Fibroblast of gingiva (primary cell): ENCODE results near the gene PRH1.

Source experiments
- DNase-seq: peaks from one replicate; pipeline ENCODE4 v3.0.0-alpha.2; 2011; ENCODE audit warnings: low read depth

PRH1 gene

GRCh38 chr12:10838461-10838860 is 45.6 kb downstream of the PRH1 start:
- DNase-seq: no peak
